ENCODE results near the gene OBSCN.

The OBSCN gene

DNA sequence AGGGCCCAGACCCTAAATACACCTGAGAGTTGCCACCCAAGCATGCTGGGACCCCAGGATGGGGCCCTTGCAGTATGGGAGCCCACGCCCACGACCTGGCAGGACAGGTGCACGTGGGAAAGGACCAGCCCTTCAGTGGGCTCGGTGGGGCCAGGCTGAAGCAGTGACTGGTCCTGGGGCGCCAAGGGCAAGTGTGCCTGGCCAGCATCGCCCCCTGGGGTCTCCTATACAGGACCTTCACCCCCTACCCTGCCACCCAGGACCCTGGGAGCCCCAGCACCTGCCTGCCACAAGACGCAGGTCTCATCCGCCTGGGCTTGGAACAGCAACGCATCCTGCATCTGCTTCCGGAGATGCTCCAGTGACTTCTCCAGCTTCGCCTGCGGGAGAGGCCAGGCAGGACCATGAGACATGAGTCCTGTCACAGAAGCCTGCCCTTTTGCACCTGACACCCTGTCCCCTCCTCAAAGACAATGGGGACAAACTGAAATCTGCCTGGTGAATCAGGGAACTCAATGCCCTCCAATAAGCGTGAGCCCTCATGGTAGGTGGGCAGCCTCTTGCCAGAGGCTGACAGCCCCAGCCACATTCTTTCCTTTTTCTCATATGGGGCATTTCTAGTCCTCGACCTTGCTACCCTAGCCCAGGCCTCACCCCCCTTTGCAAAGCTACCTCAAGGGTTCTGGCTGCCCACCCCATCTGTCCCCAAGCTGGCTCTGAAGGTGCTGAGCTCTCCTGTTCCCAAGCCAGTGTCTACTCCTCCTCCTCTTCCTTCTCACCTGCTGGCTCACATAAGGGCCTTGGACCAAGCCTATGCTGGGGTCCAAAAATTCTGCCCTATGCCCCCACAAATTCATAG, 194.2 kb downstream of the OBSCN start:
- Mint-ChIP-seq H3K27me3 (no peaks in the 10 kb centered on the region), H3K4me3 (peak overlapping the region in 1 of 2 donors; percentile 47), H3K4me1 (ENCODE audit: low read depth in 2 of 2) (peaks cover 60 to 61% of the 10 kb centered on the region in 2 donors), H3K27ac (peak overlapping the region; percentile 81 to 95), H3K9me3 (no peaks in the 10 kb centered on the region), H3K36me3 (ENCODE audit: insufficient read depth) (peaks cover 49% of the 10 kb centered on the region)
- no peak for ATAC-seq (replicated peaks)
- no peak for DNase-seq

DNA sequence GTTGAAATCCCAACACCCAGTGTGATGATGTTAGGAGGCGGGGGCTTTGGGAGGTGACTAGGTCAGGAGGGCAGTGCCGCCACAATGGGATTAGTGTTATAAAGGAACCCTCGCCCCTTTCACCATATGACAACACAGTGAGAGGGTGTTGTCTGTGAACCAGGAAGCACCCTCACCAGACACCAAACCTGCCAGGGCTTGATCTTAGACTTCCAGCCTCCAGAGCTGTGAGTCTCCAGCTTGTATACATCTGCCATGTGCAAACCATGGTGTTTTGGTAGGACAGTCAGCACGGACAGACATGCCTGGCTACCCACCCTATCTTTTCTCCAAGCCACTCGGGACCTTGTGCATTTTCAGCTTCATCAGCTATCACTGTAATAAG, 194.8 kb downstream of the OBSCN start:
- H3K9me3 Mint-ChIP-seq = no peaks in the 10 kb centered on the region
- H3K4me1 Mint-ChIP-seq (ENCODE audit: low read depth in 2 of 2) = peaks cover 59 to 61% of the 10 kb centered on the region in 2 donors
- H3K27me3 Mint-ChIP-seq = no peaks in the 10 kb centered on the region
- no peak for DNase-seq
- H3K36me3 Mint-ChIP-seq (ENCODE audit: insufficient read depth) = peaks cover 51% of the 10 kb centered on the region
- ATAC-seq (replicated peaks) = no peak
- peak overlapping the region in 1 of 2 donors; percentile 47 for H3K4me3 Mint-ChIP-seq
- peak overlapping the region; percentile 26 to 95 for H3K27ac Mint-ChIP-seq

DNA sequence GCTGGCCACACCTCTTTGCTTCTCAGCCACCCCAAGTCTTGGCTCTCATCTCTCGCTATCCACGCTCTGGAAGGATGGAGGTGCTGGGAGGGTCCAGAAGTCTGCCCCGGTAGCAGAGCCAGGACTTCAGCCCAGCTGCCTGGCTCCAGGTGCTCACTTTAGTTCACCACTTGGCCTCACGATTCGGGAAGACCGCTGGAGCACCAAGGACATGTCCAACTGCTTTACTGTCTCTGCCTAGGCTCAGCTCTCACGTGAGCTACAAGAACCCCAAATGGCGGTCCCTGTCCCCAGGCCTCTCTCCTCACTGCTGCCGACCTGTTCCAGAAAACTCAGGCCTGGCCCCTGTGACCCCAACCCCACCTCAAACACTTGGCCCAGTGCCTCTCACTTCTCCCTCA, 195.4 kb downstream of the OBSCN start:
- ATAC-seq (replicated peaks) = no peak
- no peaks in the 10 kb centered on the region for H3K27me3 Mint-ChIP-seq
- DNase-seq = no peak
- H3K27ac Mint-ChIP-seq = peak overlapping the region; percentile 85 to 95
- peaks cover 60% of the 10 kb centered on the region in 2 donors for H3K4me1 Mint-ChIP-seq (ENCODE audit: low read depth in 2 of 2)
- H3K4me3 Mint-ChIP-seq = peak overlapping the region; percentile 92 to 94
- H3K9me3 Mint-ChIP-seq = no peaks in the 10 kb centered on the region
- H3K36me3 Mint-ChIP-seq (ENCODE audit: insufficient read depth) = peaks cover 51% of the 10 kb centered on the region

DNA sequence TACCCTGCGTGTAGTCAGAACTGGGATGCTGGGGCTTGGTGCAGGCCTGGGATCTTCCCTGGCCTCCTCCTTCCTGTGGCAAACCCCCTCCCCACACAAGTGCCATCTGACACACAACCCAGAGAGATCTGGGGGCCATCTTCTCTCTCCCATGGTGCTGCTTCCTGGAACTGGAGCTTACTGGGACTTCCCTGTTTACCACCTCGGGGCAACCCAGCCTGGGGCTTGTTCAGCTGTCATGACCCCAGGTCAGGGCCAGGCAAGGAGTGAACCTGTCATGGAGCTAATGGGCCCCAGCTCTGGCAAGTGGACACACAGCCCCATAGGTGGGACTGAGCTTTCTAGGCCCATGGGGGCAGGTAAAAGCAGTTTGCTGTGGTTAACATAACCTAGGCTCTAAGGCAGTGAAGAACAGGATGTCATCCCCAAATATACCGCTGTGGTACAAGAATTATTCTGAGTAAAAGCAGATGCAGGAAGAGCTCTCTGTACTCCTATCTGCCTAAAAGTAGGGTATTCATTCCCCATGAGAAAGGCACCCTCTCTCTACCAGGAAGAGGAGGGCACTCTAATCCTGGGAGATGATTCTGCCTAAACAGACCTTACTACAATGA, 196.4 kb downstream of the OBSCN start:
- Mint-ChIP-seq H3K36me3 (ENCODE audit: insufficient read depth) (peaks cover 45% of the 10 kb centered on the region), H3K27ac (peak overlapping the region; percentile 85 to 95), H3K9me3 (no peaks in the 10 kb centered on the region), H3K4me3 (peak overlapping the region; percentile 92 to 94), H3K27me3 (no peaks in the 10 kb centered on the region), H3K4me1 (ENCODE audit: low read depth in 2 of 2) (peaks cover 63 to 64% of the 10 kb centered on the region in 2 donors)
- DNase-seq = no peak
- no peak for ATAC-seq (replicated peaks)

GRCh38 chr1:228405200-228405978, 197.5 kb downstream of the OBSCN start:
- Mint-ChIP-seq H3K27me3 (no peaks in the 10 kb centered on the region), H3K9me3 (no peaks in the 10 kb centered on the region), H3K4me1 (ENCODE audit: low read depth in 2 of 2) (peaks cover 56 to 57% of the 10 kb centered on the region in 2 donors), H3K4me3 (peak overlapping the region; percentile 92 to 94), H3K36me3 (ENCODE audit: insufficient read depth) (peaks cover 39% of the 10 kb centered on the region), H3K27ac (peak overlapping the region; percentile 85 to 95)
- DNase-seq (no peak), ATAC-seq (replicated peaks) (no peak)

- DNase-seq (no peak), ATAC-seq (replicated peaks) (peak; percentile 4)
- H3K9me3 Mint-ChIP-seq = no peaks in the 10 kb centered on the region
- peak overlapping the region; percentile 85 to 95 for H3K27ac Mint-ChIP-seq
- no peaks in the 10 kb centered on the region for H3K27me3 Mint-ChIP-seq
- H3K36me3 Mint-ChIP-seq (ENCODE audit: insufficient read depth) = peaks cover 38% of the 10 kb centered on the region
- peak overlapping the region; percentile 92 to 94 for H3K4me3 Mint-ChIP-seq
- peaks cover 52 to 54% of the 10 kb centered on the region in 2 donors for H3K4me1 Mint-ChIP-seq (ENCODE audit: low read depth in 2 of 2)
Observed at GRCh38 chr1:228405979-228406228, 198.1 kb downstream of the OBSCN start.

DNA sequence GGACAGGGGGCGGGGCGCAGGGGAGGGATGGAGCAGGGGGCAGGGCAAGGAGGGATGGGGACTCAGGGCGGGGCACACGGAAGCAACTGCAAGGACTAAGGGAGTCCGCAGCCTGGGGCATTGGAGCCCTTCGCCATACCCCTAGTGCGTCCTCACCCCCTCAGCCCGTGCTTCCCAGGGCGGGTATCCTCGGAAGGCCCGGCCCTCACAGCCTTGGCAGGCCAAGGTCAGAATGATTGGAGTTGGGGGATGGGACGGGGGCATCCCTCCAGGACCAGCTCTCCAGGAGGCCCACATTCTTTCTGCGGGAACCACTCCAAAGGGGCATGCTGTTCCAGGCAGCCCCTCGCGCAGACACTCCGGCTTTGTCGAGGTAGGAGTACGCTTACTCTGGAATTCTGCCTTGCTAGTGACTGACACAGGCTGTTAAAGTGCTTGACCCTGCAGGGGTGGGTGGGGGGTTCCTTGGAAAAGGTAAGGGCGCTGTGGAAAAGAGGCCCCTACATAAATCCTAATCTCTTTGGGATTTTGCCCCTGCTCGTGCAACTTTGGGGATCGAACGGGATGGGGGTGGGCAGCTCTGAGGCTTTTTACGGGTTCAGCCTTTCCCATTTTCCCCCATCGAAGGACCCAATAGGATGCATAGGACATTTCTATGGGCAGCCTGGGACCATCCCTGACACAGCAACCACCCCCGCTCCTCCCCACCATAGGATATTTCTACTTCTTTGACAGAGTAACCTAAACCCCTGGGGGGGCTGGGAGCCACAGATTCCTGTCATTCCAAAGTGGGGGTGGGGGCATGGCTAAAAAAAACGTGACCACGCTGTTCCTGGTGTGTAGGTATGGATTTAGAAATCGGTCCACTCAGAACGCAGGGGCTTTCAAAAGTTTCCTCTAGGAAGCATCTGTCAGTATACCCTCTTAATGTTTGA, 199.5 kb downstream of the OBSCN start:
- DNase-seq = no peak
- Mint-ChIP-seq H3K4me3 (peak overlapping the region; percentile 92 to 94), H3K9me3 (no peaks in the 10 kb centered on the region), H3K4me1 (ENCODE audit: low read depth in 2 of 2) (peaks cover 38 to 39% of the 10 kb centered on the region in 2 donors), H3K36me3 (ENCODE audit: insufficient read depth) (peaks cover 25% of the 10 kb centered on the region), H3K27ac (peak overlapping the region; percentile 85 to 95), H3K27me3 (no peaks in the 10 kb centered on the region)
- no peak for ATAC-seq (replicated peaks)

DNA sequence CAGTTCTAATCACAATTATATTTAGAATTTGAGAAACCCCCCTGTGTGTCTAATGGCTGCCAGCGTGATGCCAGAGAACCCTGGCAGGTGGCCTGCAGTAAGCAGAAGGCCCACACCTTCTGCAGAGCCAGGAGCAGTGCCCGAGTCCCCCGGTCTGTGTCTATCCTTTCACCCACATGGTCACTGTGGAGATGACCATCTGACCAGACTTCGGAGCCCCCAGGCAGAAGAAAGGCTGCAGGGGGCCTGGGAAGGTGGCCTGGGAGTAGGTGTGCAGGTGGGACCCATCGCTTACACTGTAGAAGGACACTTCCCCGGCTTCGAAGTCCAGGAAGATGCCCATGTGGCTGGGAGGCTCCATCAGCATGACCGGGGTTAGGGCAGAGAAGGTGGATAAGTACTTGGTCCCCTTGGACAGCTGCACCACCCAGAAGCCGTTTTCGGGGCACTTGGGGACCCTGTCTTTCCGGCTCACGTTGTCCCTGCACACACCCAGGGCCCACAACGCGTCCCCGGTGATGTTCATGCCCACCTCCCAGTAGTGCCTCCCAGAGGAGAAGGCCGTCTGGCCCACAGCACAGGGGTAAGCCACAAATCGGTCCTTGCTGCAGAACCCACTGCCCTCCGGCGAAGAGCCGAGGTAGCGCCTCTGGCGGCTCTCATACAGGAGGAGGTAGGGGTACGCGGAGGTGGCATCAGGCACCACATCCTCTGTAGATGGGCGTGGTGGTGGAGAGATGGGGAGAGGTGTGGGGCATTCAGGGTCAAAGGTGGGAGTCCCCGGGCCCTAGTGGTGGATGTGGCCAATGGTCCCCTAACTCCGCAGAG, 200.4 kb downstream of the OBSCN start:
- H3K27ac Mint-ChIP-seq = peak overlapping the region in 1 of 2 donors; percentile 59
- peaks cover 20% of the 10 kb centered on the region for H3K36me3 Mint-ChIP-seq (ENCODE audit: insufficient read depth)
- no peaks in the 10 kb centered on the region for H3K27me3 Mint-ChIP-seq
- H3K9me3 Mint-ChIP-seq = no peaks in the 10 kb centered on the region
- DNase-seq (no peak), ATAC-seq (replicated peaks) (no peak)
- peak overlapping the region; percentile 92 to 94 for H3K4me3 Mint-ChIP-seq
- H3K4me1 Mint-ChIP-seq (ENCODE audit: low read depth in 2 of 2) = peaks cover 31 to 34% of the 10 kb centered on the region in 2 donors

GRCh38 chr1:228408869-228409805, 201.3 kb downstream of the OBSCN start:
- Mint-ChIP-seq H3K9me3 (no peaks in the 10 kb centered on the region), H3K4me3 (no peak overlapping the region), H3K27ac (peak overlapping the region in 1 of 2 donors; percentile 59)

GRCh38 chr1:228410015-228410414, 202.2 kb downstream of the OBSCN start:
- Mint-ChIP-seq H3K4me3 (no peak overlapping the region), H3K27ac (no peak overlapping the region), H3K36me3 (ENCODE audit: insufficient read depth) (peaks cover 20% of the 10 kb centered on the region), H3K4me1 (ENCODE audit: low read depth in 2 of 2) (peaks cover 15 to 17% of the 10 kb centered on the region in 2 donors), H3K9me3 (no peaks in the 10 kb centered on the region), H3K27me3 (peaks cover 0 to 1% of the 10 kb centered on the region in 2 donors)
- DNase-seq (no peak), ATAC-seq (replicated peaks) (no peak)

More at GRCh38 chr1:228408869-228409805, 201.3 kb downstream of the OBSCN start:
- H3K36me3 Mint-ChIP-seq (ENCODE audit: insufficient read depth) = peaks cover 20% of the 10 kb centered on the region
- no peak for ATAC-seq (replicated peaks)
- H3K27me3 Mint-ChIP-seq = no peaks in the 10 kb centered on the region
- H3K4me1 Mint-ChIP-seq (ENCODE audit: low read depth in 2 of 2) = peaks cover 22 to 25% of the 10 kb centered on the region in 2 donors
- no peak for DNase-seq

DNA sequence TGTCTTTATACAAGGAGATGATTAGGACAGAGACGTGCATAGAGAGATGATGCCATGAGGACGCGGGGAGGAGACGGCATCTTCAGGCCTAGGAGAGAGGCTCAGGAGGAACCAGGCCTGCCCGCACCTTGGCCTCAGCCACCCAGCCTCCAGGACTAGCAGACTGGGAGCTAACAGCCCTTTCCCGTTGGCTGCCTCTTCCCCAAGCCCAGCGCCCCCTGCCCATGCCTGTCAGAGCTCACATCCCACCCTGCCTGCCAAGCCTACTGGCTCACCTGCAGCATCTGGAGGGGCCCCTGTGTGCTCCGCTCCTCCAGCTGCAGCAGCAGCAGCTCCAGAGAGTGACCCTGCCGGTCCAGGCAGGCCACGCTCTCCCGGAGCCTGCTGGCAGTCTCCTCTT, 202.8 kb downstream of the OBSCN start:
- Mint-ChIP-seq H3K27me3 (peaks cover 0 to 8% of the 10 kb centered on the region in 2 donors), H3K4me1 (ENCODE audit: low read depth in 2 of 2) (peaks cover 13 to 16% of the 10 kb centered on the region in 2 donors), H3K9me3 (no peaks in the 10 kb centered on the region), H3K27ac (peak overlapping the region in 1 of 2 donors; percentile 76), H3K4me3 (no peak overlapping the region), H3K36me3 (ENCODE audit: insufficient read depth) (peaks cover 14% of the 10 kb centered on the region)
- DNase-seq (no peak), ATAC-seq (replicated peaks) (no peak)
